ENCODE results near the gene ZNF487.

Gene ZNF487

GRCh38 chr10:43491855-43492254 lies 54.9 kb downstream of the ZNF487 start:
- Histone ChIP-seq H3K9ac (ENCODE audit: low read length in 5 of 5) (no peak overlapping the region), H3K36me3 (ENCODE audit: control insufficient read depth in 5 of 5, insufficient read depth in 5 of 5, low read length in 5 of 5) (no peaks in the 10 kb centered on the region), H3K9me3 (ENCODE audit: control insufficient read depth in 5 of 5, low read length in 5 of 5) (peaks cover 0 to 7% (median 0%) of the 10 kb centered on the region in 5 donors), H3K4me1 (ENCODE audit: control insufficient read depth in 5 of 5, insufficient read depth in 5 of 5, low read length in 5 of 5) (no peaks in the 10 kb centered on the region), H3K27ac (ENCODE audit: low read depth, low read length) (no peak overlapping the region), H3K4me3 (ENCODE audit: low read depth in 1 of 5, low read length in 5 of 5) (no peak overlapping the region), H3K27me3 (ENCODE audit: control insufficient read depth in 5 of 5, insufficient read depth in 4 of 5, low read length in 5 of 5) (no peaks in the 10 kb centered on the region)

GRCh38 chr10:43502931-43503330 lies 66.0 kb downstream of the ZNF487 start:
- no peaks in the 10 kb centered on the region for H3K36me3 ChIP-seq (ENCODE audit: control insufficient read depth in 5 of 5, insufficient read depth in 5 of 5, low read length in 5 of 5)
- no peak overlapping the region for H3K9ac ChIP-seq (ENCODE audit: low read length in 5 of 5)
- H3K4me1 ChIP-seq (ENCODE audit: control insufficient read depth in 5 of 5, insufficient read depth in 5 of 5, low read length in 5 of 5), result no peaks in the 10 kb centered on the region
- H3K27me3 ChIP-seq (ENCODE audit: control insufficient read depth in 5 of 5, insufficient read depth in 4 of 5, low read length in 5 of 5), result no peaks in the 10 kb centered on the region
- no peak overlapping the region for H3K27ac ChIP-seq (ENCODE audit: low read depth, low read length)
- H3K9me3 ChIP-seq (ENCODE audit: control insufficient read depth in 5 of 5, low read length in 5 of 5), result peaks cover 0 to 5% (median 0%) of the 10 kb centered on the region in 5 donors
- no peak overlapping the region for H3K4me3 ChIP-seq (ENCODE audit: low read depth in 1 of 5, low read length in 5 of 5)

- no peaks in the 10 kb centered on the region for H3K27me3 ChIP-seq (ENCODE audit: control insufficient read depth in 5 of 5, insufficient read depth in 4 of 5, low read length in 5 of 5)
- H3K9ac ChIP-seq (ENCODE audit: low read length in 5 of 5), result no peak overlapping the region
- peak overlapping the region in 2 of 5 donors; percentile 26 to 39 for H3K4me3 ChIP-seq (ENCODE audit: low read depth in 1 of 5, low read length in 5 of 5)
- H3K4me1 ChIP-seq (ENCODE audit: control insufficient read depth in 5 of 5, insufficient read depth in 5 of 5, low read length in 5 of 5), result peaks cover 0 to 7% (median 0%) of the 10 kb centered on the region in 5 donors
- H3K36me3 ChIP-seq (ENCODE audit: control insufficient read depth in 5 of 5, insufficient read depth in 5 of 5, low read length in 5 of 5), result no peaks in the 10 kb centered on the region
- H3K27ac ChIP-seq (ENCODE audit: low read depth, low read length), result no peak overlapping the region
- peaks cover 37 to 65% (median 62%) of the 10 kb centered on the region in 5 donors for H3K9me3 ChIP-seq (ENCODE audit: control insufficient read depth in 5 of 5, low read length in 5 of 5)
Observed at GRCh38 chr10:43524434-43525247, 87.7 kb downstream of the ZNF487 start.
